H1 (cell line): ENCODE results near the gene ACVRL1. TPM values are rescaled to one million over a fixed set of nuclear protein-coding genes. Genes with fewer than 3 reads are reported as not detected.

Source experiments
- CTCF ChIA-PET: fragments of 300-600 bp; sonication (Branson Sonifier 250); formaldehyde crosslinking; loops from one replicate; lab custom pipeline; 2021; ENCODE audit not compliant: partially characterized antibody; lab: Charles Lee
- POLR2A ChIA-PET: fragments of 300-600 bp; sonication (Branson Sonifier 250); formaldehyde crosslinking; loops from one replicate; lab custom pipeline; 2021; ENCODE audit warnings: inconsistent platforms; ENCODE audit not compliant: partially characterized antibody; lab: Charles Lee
- DNase-seq, 2 experiments: peaks; one replicate each; pipeline versions ENCODE4 v3.0.0 to v3.0.0-alpha.2; 2010 to 2022; ENCODE audit warnings: low spot score in 2 of 2, low read depth in 1 of 2, mixed read lengths in 1 of 2
- FAIRE-seq: peaks from 2 replicates; lab custom pipeline; 2011; peaks lifted over from hg19 to GRCh38; lab: Jason Lieb, UNC
- H2AFZ ChIP-seq: 2 replicates; pipeline ENCODE4 v1.8.1; 2012; ENCODE audit warnings: low read length, inconsistent platforms
- H2AK5ac ChIP-seq: 2 replicates; pipeline ENCODE4 v1.6.1; 2013; ENCODE audit warnings: low read depth, low read length
- H2BK120ac ChIP-seq: replicated peaks from 2 replicates; pipeline ENCODE3; 2013; ENCODE audit warnings: low read depth, low read length, inconsistent platforms
- H2BK12ac ChIP-seq: 2 replicates; pipeline ENCODE4 v1.6.1; 2013; ENCODE audit warnings: low read depth, low read length
- H2BK15ac ChIP-seq: 2 replicates; pipeline ENCODE4 v1.6.1; 2013; ENCODE audit warnings: low read length
- H2BK20ac ChIP-seq: 2 replicates; pipeline ENCODE4 v1.6.1; 2013; ENCODE audit warnings: low read length
- H2BK5ac ChIP-seq: 2 replicates; pipeline ENCODE4 v1.6.1; 2013; ENCODE audit warnings: low read depth, low read length
- H3K14ac ChIP-seq: 2 replicates; pipeline ENCODE4 v1.6.1; 2013; ENCODE audit warnings: inconsistent platforms; ENCODE audit not compliant: insufficient read length
- H3K18ac ChIP-seq: 2 replicates; pipeline ENCODE4 v1.6.1; 2013; ENCODE audit warnings: low read length; ENCODE audit errors: extremely low read depth
- H3K23ac ChIP-seq: 2 replicates; pipeline ENCODE4 v1.6.1; 2013; ENCODE audit warnings: inconsistent platforms; ENCODE audit not compliant: insufficient read length
- H3K23me2 ChIP-seq: 2 replicates; pipeline ENCODE4 v1.6.1; 2013; ENCODE audit warnings: low read depth, low read length
- H3K27ac ChIP-seq: 2 replicates; pipeline ENCODE4 v1.6.1; 2011; ENCODE audit warnings: low read depth, low read length, inconsistent platforms
- H3K27me3 ChIP-seq, 4 experiments: replicated peaks in 1 of 4; 1 replicate in 1 of 4; 2 replicates in 3 of 4; pipeline versions ENCODE4 v1.6.1 to v1.8.1; 2011 to 2013; ENCODE audit warnings: low read length in 3 of 4, mild to moderate bottlenecking in 3 of 4, inconsistent platforms in 2 of 4, mixed read lengths in 2 of 4, moderate library complexity in 1 of 4; ENCODE audit not compliant: control insufficient read depth in 3 of 4, insufficient read depth in 3 of 4; ENCODE audit errors: extremely low read depth in 1 of 4
- H3K36me3 ChIP-seq, 4 experiments: 2 replicates each; pipeline versions ENCODE4 v1.6.1 to v1.8.1; 2011 to 2013; ENCODE audit warnings: mild to moderate bottlenecking in 4 of 4, low read length in 3 of 4, moderate library complexity in 2 of 4, control low read depth in 1 of 4, inconsistent platforms in 1 of 4; ENCODE audit not compliant: insufficient read depth in 4 of 4, control insufficient read depth in 2 of 4
- H3K4ac ChIP-seq: replicated peaks from 2 replicates; pipeline ENCODE3; 2013; ENCODE audit warnings: low read length, low read depth, mixed read lengths, inconsistent platforms; ENCODE audit not compliant: insufficient read length
- H3K4me1 ChIP-seq, 4 experiments: replicated peaks in 1 of 4; 1 replicate in 1 of 4; 2 replicates in 3 of 4; pipeline versions ENCODE4 v1.6.1 to v1.8.1; 2011 to 2013; ENCODE audit warnings: low read length in 3 of 4, inconsistent platforms in 2 of 4, mixed read lengths in 1 of 4; ENCODE audit not compliant: insufficient read depth in 4 of 4, control insufficient read depth in 3 of 4
- H3K4me2 ChIP-seq, 2 experiments: 2 replicates each; pipeline versions ENCODE4 v1.6.1 to v1.8.1; 2011 to 2013; ENCODE audit warnings: low read depth in 2 of 2, low read length in 2 of 2, control low read depth in 1 of 2, inconsistent platforms in 1 of 2, mild to moderate bottlenecking in 1 of 2; ENCODE audit not compliant: insufficient read depth in 1 of 2
- H3K4me3 ChIP-seq, 4 experiments: fragments of 200-600, 300-600 bp in 1 of 4; sonication (generic), shearing (Covaris generic), sonication (Bioruptor Twin) in 1 of 4; 2 replicates each; pipeline versions ENCODE4 v1.5.1 to v1.8.1; 2011 to 2016; ENCODE audit warnings: low read length in 4 of 4, low read depth in 3 of 4, control low read depth in 2 of 4, inconsistent platforms in 2 of 4, mild to moderate bottlenecking in 2 of 4, mixed read lengths in 1 of 4, moderate library complexity in 1 of 4; ENCODE audit not compliant: insufficient read depth in 2 of 4; ENCODE audit errors: extremely low read depth in 1 of 4
- H3K56ac ChIP-seq: replicated peaks from 2 replicates; pipeline ENCODE3; 2013; ENCODE audit warnings: low read depth, mild to moderate bottlenecking, mixed read lengths, low read length, inconsistent platforms; ENCODE audit not compliant: insufficient read length
- H3K79me1 ChIP-seq: 2 replicates; pipeline ENCODE4 v1.6.1; 2013; ENCODE audit warnings: low read depth, low read length, control low read depth
- H3K79me2 ChIP-seq, 2 experiments: 2 replicates each; pipeline versions ENCODE4 v1.6.1 to v1.8.1; 2012 to 2013; ENCODE audit warnings: low read length in 2 of 2, mild to moderate bottlenecking in 2 of 2, inconsistent platforms in 1 of 2; ENCODE audit not compliant: insufficient read depth in 2 of 2, control insufficient read depth in 1 of 2
- H3K9ac ChIP-seq, 4 experiments: replicated peaks in 1 of 4; 1 replicate in 1 of 4; 2 replicates in 3 of 4; pipeline versions ENCODE4 v1.6.1 to v1.8.1; 2011 to 2013; ENCODE audit warnings: low read depth in 3 of 4, low read length in 3 of 4, control low read depth in 2 of 4, mild to moderate bottlenecking in 2 of 4, moderate library complexity in 2 of 4, inconsistent platforms in 1 of 4; ENCODE audit errors: extremely low read depth in 1 of 4
- H3K9me3 ChIP-seq, 2 experiments: 2 replicates each; pipeline versions ENCODE4 v1.6.1 to v1.8.1; 2012 to 2013; ENCODE audit warnings: mild to moderate bottlenecking in 2 of 2, moderate library complexity in 2 of 2, control low read depth in 1 of 2, inconsistent platforms in 1 of 2, low read depth in 1 of 2, low read length in 1 of 2, mixed read lengths in 1 of 2; ENCODE audit not compliant: insufficient read depth in 2 of 2
- H4K20me1 ChIP-seq, 2 experiments: replicated peaks in 1 of 2; 2 replicates each; pipeline versions ENCODE3 to v1.8.1; 2011 to 2013; ENCODE audit warnings: inconsistent platforms in 2 of 2, low read length in 2 of 2, mild to moderate bottlenecking in 1 of 2; ENCODE audit not compliant: insufficient read depth in 2 of 2, control insufficient read depth in 1 of 2
- H4K5ac ChIP-seq: 2 replicates; pipeline ENCODE4 v1.6.1; 2013; ENCODE audit warnings: low read length, low read depth, mixed read lengths, inconsistent platforms; ENCODE audit not compliant: insufficient read length
- H4K8ac ChIP-seq: 2 replicates; pipeline ENCODE4 v1.8.0; 2013; ENCODE audit warnings: mild to moderate bottlenecking, moderate library complexity, low read length, inconsistent platforms; ENCODE audit not compliant: insufficient read depth; ENCODE audit errors: extremely low read depth
- H4K91ac ChIP-seq: replicated peaks from 2 replicates; pipeline ENCODE3; 2013; ENCODE audit warnings: low read length, mixed read lengths, inconsistent platforms; ENCODE audit not compliant: insufficient read length
- POLR2A ChIP-seq, 2 experiments: IDR thresholded peaks; 1 replicate in 1 of 2; 2 replicates in 1 of 2; pipeline ENCODE4 v1.6.1; 2011; ENCODE audit warnings: low read depth in 2 of 2, low read length in 2 of 2, mild to moderate bottlenecking in 2 of 2; ENCODE audit errors: control extremely low read depth in 1 of 2
- POLR2AphosphoS5 ChIP-seq: IDR thresholded peaks from 2 replicates; pipeline ENCODE4 v1.6.1; 2011; ENCODE audit warnings: low read depth, low read length
- RAD21 ChIP-seq, 2 experiments: IDR thresholded peaks in 1 of 2; conservative IDR thresholded peaks in 1 of 2; 2 replicates each; pipeline ENCODE4 v1.6.1; 2011; ENCODE audit warnings: low read depth in 2 of 2, low read length in 2 of 2, improper control_type of control experiment in 1 of 2, inconsistent platforms in 1 of 2, mild to moderate bottlenecking in 1 of 2, moderate library complexity in 1 of 2
- RFX5 ChIP-seq: IDR thresholded peaks from 2 replicates; pipeline ENCODE4 v1.6.1; 2011; ENCODE audit warnings: low read depth, low read length, improper control_type of control experiment, borderline replicate concordance
- SP1 ChIP-seq: IDR thresholded peaks from 2 replicates; pipeline ENCODE4 v1.6.1; 2011; ENCODE audit warnings: low read depth, low read length
- SUZ12 ChIP-seq: fragments of 200-600 bp; sonication (generic); IDR thresholded peaks from 2 replicates; pipeline ENCODE4 v1.6.1; 2012; ENCODE audit warnings: mild to moderate bottlenecking, inconsistent platforms, low read length, moderate library complexity, mixed read lengths
- TCF12 ChIP-seq: IDR thresholded peaks from 2 replicates; pipeline ENCODE4 v1.6.1; 2011; ENCODE audit warnings: low read depth, mild to moderate bottlenecking, low read length
- WGBS, 2 experiments: shearing (Covaris generic) in 1 of 2; methylation state at CpG; one replicate each; pipeline versions ENCODE4 v1.1.6 to v1.1.7; 2013 to 2015; ENCODE audit warnings: low lambda C conversion rate in 2 of 2, mixed read lengths in 2 of 2, inconsistent platforms in 1 of 2, low coverage in 1 of 2, missing lambda C conversion rate in 1 of 2; ENCODE audit not compliant: insufficient replicate concordance in 2 of 2, insufficient coverage in 1 of 2, insufficient read length in 1 of 2; ENCODE audit errors: extremely low coverage in 1 of 2, missing lambda C conversion rate in 1 of 2; 5-methylcytosine and 5-hydroxymethylcytosine counted together
- polyA plus RNA-seq, 7 experiments: library from polyadenylated mRNA; depleted of rRNA in 3 of 7; stranded (reverse) in 5 of 7; unstranded in 2 of 7; fragments of >200 nt in 5 of 7; fragments of 200-250 nt in 2 of 7; gene quantifications; 1 replicate in 5 of 7; 2 replicates in 1 of 7; 4 replicates in 1 of 7; pipeline versions ENCODE4 v1.2.1 to v1.2.3, GENCODE V29; 2011 to 2013; ENCODE audit warnings: missing spikeins in 2 of 7, mixed read lengths in 2 of 7
- total RNA-seq: library from RNA; stranded (reverse); fragmentation: NEBNext Ultra II Directional; extraction: Animal tissue kit (Norgen Biotek cat#: 25700); gene quantifications from 2 replicates; pipeline ENCODE4 v1.2.1, GENCODE V29; 2021
- TF ChIP-seq, protein P1 (sequence below): IDR thresholded peaks from 2 replicates; pipeline ENCODE4 v1.6.1; 2012; ENCODE audit warnings: inconsistent platforms

Gene ACVRL1
- total and polyA plus RNA-seq, 2 of the 8 experiments (the other 6 are each of a cell fraction or from before 2014, with no cell fraction given) = 0.09 to 0.35 TPM

DNA sequence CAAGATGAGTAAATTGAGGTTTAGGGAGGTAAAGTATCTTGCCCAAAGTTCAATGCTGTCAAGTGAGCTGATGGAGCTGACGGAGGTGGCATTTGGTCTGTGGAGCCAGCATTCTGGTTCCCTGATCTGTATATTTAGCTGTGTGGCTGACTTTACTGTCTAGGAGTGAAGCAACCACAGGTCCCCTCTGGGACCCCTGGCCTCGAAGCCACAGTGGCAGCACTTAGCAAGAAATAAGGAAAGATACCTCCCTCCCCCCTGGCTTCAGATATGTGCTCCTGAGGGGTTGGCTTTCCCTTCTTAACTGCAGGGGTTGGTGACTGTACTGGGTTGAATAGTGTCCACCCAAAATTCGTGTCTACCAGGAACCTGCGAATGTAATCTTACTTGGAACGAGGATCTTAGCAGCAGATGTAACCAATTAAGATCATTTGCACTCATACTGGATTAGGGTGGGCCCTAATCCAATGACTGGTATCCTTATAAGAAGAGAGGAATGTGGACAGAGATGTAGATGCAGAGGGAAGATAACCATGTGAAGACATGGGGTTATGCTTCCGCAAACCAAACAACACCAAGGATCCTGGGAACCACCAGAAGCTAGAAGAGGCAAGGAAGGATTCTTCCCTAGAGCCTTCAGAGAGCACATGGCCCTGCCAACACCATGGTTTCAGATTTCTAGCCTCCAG is 42.2 kb downstream of the ACVRL1 start:
- TF ChIP-seq, protein P1, sequence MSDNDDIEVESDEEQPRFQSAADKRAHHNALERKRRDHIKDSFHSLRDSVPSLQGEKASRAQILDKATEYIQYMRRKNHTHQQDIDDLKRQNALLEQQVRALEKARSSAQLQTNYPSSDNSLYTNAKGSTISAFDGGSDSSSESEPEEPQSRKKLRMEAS = no peak
- TF ChIP-seq SUZ12 (no peak), RAD21 (IDR thresholded peaks at IDR 0.05 in 1 of 2, conservative IDR thresholded peaks at IDR 0.05 in 1 of 2; ENCODE audit: low read depth in 2 of 2, low read length in 2 of 2) (no peak), POLR2A (IDR thresholded peaks at IDR 0.05; ENCODE audit: control extremely low read depth in 1 of 2, low read depth in 2 of 2, low read length in 2 of 2) (no peak), SP1 (no peak), TCF12 (no peak), RFX5 (no peak), POLR2AphosphoS5 (no peak)
- TF ChIP-seq, all 59 proteins: peak for 0
- ChIA-PET POLR2A (interaction anchor here (0.6 to 1.6 kb wide), 6 partner anchors 12 to 85 kb away, joined by 3 to 4 read pairs (median 3); no protein-coding TSS in a partner anchor), CTCF (interaction anchor here (0.7 to 2.9 kb wide), 14 partner anchors 11 to 946 kb away, joined by 3 to 15 read pairs (median 4); no protein-coding TSS in a partner anchor)
- no peak overlapping the region for H2BK15ac ChIP-seq
- H3K79me1 ChIP-seq = no peaks in the 10 kb centered on the region; the same call in 1 of the 2 replicates
- peaks cover 0 to 18% of the 10 kb centered on the region in 2 experiments; a peak in 2 of 4 replicates for H3K79me2 ChIP-seq
- H3K4me3 ChIP-seq = no peak overlapping the region
- H3K36me3 ChIP-seq = no peaks in the 10 kb centered on the region
- no peak overlapping the region for H2BK12ac ChIP-seq
- H3K27me3 ChIP-seq = peaks cover 7 to 47% (median 34%) of the 10 kb centered on the region in 4 experiments
- no peak overlapping the region for H3K14ac ChIP-seq
- H2BK120ac ChIP-seq = no peak overlapping the region
- H3K4me2 ChIP-seq = no peak overlapping the region
- H3K56ac ChIP-seq = no peak overlapping the region
- H2BK5ac ChIP-seq = no peak overlapping the region
- no peak overlapping the region for H4K8ac ChIP-seq
- peaks cover 7% of the 10 kb centered on the region; the same call in 1 of the 2 replicates for H3K23me2 ChIP-seq
- H3K4ac ChIP-seq = no peak overlapping the region
- no peak overlapping the region for H2AFZ ChIP-seq
- H2BK20ac ChIP-seq = no peak overlapping the region
- peaks cover 0 to 1% of the 10 kb centered on the region in 2 experiments; a peak in 1 of 4 replicates for H3K9me3 ChIP-seq
- H3K18ac ChIP-seq = no peak overlapping the region
- H3K27ac ChIP-seq = no peak overlapping the region
- H3K23ac ChIP-seq = no peak overlapping the region
- DNase-seq (peak in 1 of 2 experiments; percentile 20), FAIRE-seq (no peak)
- peaks cover 4 to 5% of the 10 kb centered on the region in 2 experiments for H4K20me1 ChIP-seq
- H4K91ac ChIP-seq = no peak overlapping the region
- peaks cover 0 to 3% (median 2%) of the 10 kb centered on the region in 4 experiments; a peak in 6 of 7 replicates for H3K4me1 ChIP-seq
- H2AK5ac ChIP-seq = no peak overlapping the region
- 79% methylated on average over 6 of the region's 6 CpGs; no CpG with 5 or more reads in 1 of the 2 experiments for WGBS, 2 experiments
- no peak overlapping the region for H4K5ac ChIP-seq
- H3K9ac ChIP-seq = no peak overlapping the region
